Parathyroid adenoma (tissue), 2 donors: ENCODE results near the gene DOCK8.

Experiments used
- H2AFZ ChIP-seq: fragments of 300-600 bp; sonication (generic); one replicate; pipeline ENCODE4 v1.7.0; 2017; ENCODE audit warnings: antibody characterized with exemption, mild to moderate bottlenecking
- H3K27ac ChIP-seq: fragments of 300-600 bp; sonication (generic); one replicate; pipeline ENCODE4 v1.7.0; 2017
- H3K27me3 ChIP-seq: fragments of 300-600 bp; sonication (generic); one replicate; pipeline ENCODE4 v1.7.0; 2017; ENCODE audit warnings: low read length; ENCODE audit not compliant: control insufficient read depth, insufficient read depth
- H3K36me3 ChIP-seq: fragments of 300-600 bp; sonication (generic); one replicate; pipeline ENCODE4 v1.7.0; 2017; ENCODE audit warnings: low read length; ENCODE audit not compliant: control insufficient read depth, insufficient read depth
- H3K4me1 ChIP-seq: fragments of 300-600 bp; sonication (generic); one replicate; pipeline ENCODE4 v1.7.0; 2017; ENCODE audit warnings: control low read depth
- H3K4me2 ChIP-seq: fragments of 300-600 bp; sonication (generic); one replicate; pipeline ENCODE4 v1.7.0; 2017; ENCODE audit warnings: low read length
- H3K4me3 ChIP-seq: fragments of 300-600 bp; sonication (generic); one replicate; pipeline ENCODE4 v1.7.0; 2017; ENCODE audit warnings: low read depth, low read length
- H3K79me2 ChIP-seq: fragments of 300-600 bp; sonication (generic); one replicate; pipeline ENCODE4 v1.7.0; 2017; ENCODE audit warnings: control low read depth
- H3K9ac ChIP-seq: fragments of 300-600 bp; sonication (generic); one replicate; pipeline ENCODE4 v1.7.0; 2017; ENCODE audit warnings: mild to moderate bottlenecking
- H3K9me3 ChIP-seq: fragments of 300-600 bp; sonication (generic); one replicate; pipeline ENCODE4 v1.7.0; 2017; ENCODE audit warnings: low read length; ENCODE audit not compliant: control insufficient read depth
- CTCF ChIP-seq: fragments of 300-600 bp; sonication (generic); IDR thresholded peaks from one replicate; pipeline ENCODE4 v1.7.0; 2017; ENCODE audit warnings: antibody characterized with exemption, mild to moderate bottlenecking
- donor health status: primary hyperparathyroidism.

Gene DOCK8

GRCh38 chr9:505741-506059, 291.0 kb downstream of the DOCK8 start:
- no peaks in the 10 kb centered on the region for H3K9me3 ChIP-seq
- peak overlapping the region; percentile 59 for H3K4me2 ChIP-seq
- no peaks in the 10 kb centered on the region for H3K27me3 ChIP-seq
- no peak overlapping the region for H3K9ac ChIP-seq
- H3K4me3 ChIP-seq, result peak overlapping the region; percentile 60
- no peaks in the 10 kb centered on the region for H3K36me3 ChIP-seq
- no peak for TF ChIP-seq CTCF
- no peak overlapping the region for H2AFZ ChIP-seq
- no peaks in the 10 kb centered on the region for H3K79me2 ChIP-seq
- no peak overlapping the region for H3K27ac ChIP-seq
- H3K4me1 ChIP-seq, result peaks cover 2% of the 10 kb centered on the region

GRCh38 chr9:506281-506680, 291.6 kb downstream of the DOCK8 start:
- no peak overlapping the region for H3K27ac ChIP-seq
- H3K4me1 ChIP-seq, result peaks cover 2% of the 10 kb centered on the region
- H3K27me3 ChIP-seq, result no peaks in the 10 kb centered on the region
- no peak overlapping the region for H3K9ac ChIP-seq
- no peaks in the 10 kb centered on the region for H3K79me2 ChIP-seq
- no peak overlapping the region for H3K4me3 ChIP-seq
- no peak overlapping the region for H3K4me2 ChIP-seq
- H2AFZ ChIP-seq, result no peak overlapping the region
- H3K9me3 ChIP-seq, result no peaks in the 10 kb centered on the region
- TF ChIP-seq CTCF, result no peak
- H3K36me3 ChIP-seq, result no peaks in the 10 kb centered on the region

- no peaks in the 10 kb centered on the region for H3K4me1 ChIP-seq
- H3K79me2 ChIP-seq, result no peaks in the 10 kb centered on the region
- no peak overlapping the region for H3K9ac ChIP-seq
- H3K36me3 ChIP-seq, result no peaks in the 10 kb centered on the region
- H3K9me3 ChIP-seq, result no peaks in the 10 kb centered on the region
- H2AFZ ChIP-seq, result no peak overlapping the region
- H3K4me3 ChIP-seq, result no peak overlapping the region
- no peaks in the 10 kb centered on the region for H3K27me3 ChIP-seq
- H3K4me2 ChIP-seq, result no peak overlapping the region
- no peak for TF ChIP-seq CTCF
- no peak overlapping the region for H3K27ac ChIP-seq
These were observed 297.2 kb downstream of the DOCK8 start for GRCh38 chr9:511861-512260.

GRCh38 chr9:512555-513272, 298.0 kb downstream of the DOCK8 start:
- H3K79me2 ChIP-seq, result no peaks in the 10 kb centered on the region
- no peaks in the 10 kb centered on the region for H3K36me3 ChIP-seq
- TF ChIP-seq CTCF, result no peak
- H3K9ac ChIP-seq, result no peak overlapping the region
- H3K27ac ChIP-seq, result no peak overlapping the region
- H3K4me2 ChIP-seq, result no peak overlapping the region
- H3K27me3 ChIP-seq, result no peaks in the 10 kb centered on the region
- H3K4me3 ChIP-seq, result no peak overlapping the region
- H3K9me3 ChIP-seq, result no peaks in the 10 kb centered on the region
- H2AFZ ChIP-seq, result no peak overlapping the region
- no peaks in the 10 kb centered on the region for H3K4me1 ChIP-seq
